ENCODE data around the gene MRPL43.

The MRPL43 gene

GRCh38 chr10:101001659-101002035 lies 14.3 kb upstream of the MRPL43 start:
- no peak for DNase-seq

GRCh38 chr10:101000915-101001658 lies 13.8 kb upstream of the MRPL43 start:
- peak; percentile 36 for DNase-seq

- peak; percentile 45 for DNase-seq
Observed at GRCh38 chr10:101000127-101000914, 13.0 kb upstream of the MRPL43 start.

- no peak for DNase-seq
Observed at GRCh38 chr10:100999742-101000126, 12.4 kb upstream of the MRPL43 start, which contains the start of gene LZTS2. Gene LZTS2, plus strand, starts transcription at chr10:100999808. Its CDS starts 2,731 bp downstream, at chr10:101002539.

- DNase-seq: peak; percentile 68
Observed at GRCh38 chr10:100998991-100999741, 11.9 kb upstream of the MRPL43 start.

- peak; percentile 86 for DNase-seq
Observed at GRCh38 chr10:100998183-100998990, 11.1 kb upstream of the MRPL43 start.

- peak; percentile 77 for DNase-seq
Observed at GRCh38 chr10:100997360-100998182, 10.3 kb upstream of the MRPL43 start.

- peak; percentile 24 for DNase-seq
Observed at GRCh38 chr10:100996678-100997359, 9.5 kb upstream of the MRPL43 start.

- no peak for DNase-seq
Observed at GRCh38 chr10:100995181-100995580, 7.9 kb upstream of the MRPL43 start.

GRCh38 chr10:100993986-100994708 lies 6.8 kb upstream of the MRPL43 start:
- DNase-seq: peak; percentile 30

GRCh38 chr10:100989088-100989487 lies 1.8 kb upstream of the MRPL43 start:
- DNase-seq: no peak

GRCh38 chr10:100988166-100988565 lies 869 bp upstream of the MRPL43 start:
- no peak for DNase-seq

GRCh38 chr10:100987685-100988049 lies 370 bp upstream of the MRPL43 start:
- DNase-seq: no peak

GRCh38 chr10:100986623-100986951 lies 710 bp downstream of the MRPL43 start:
- DNase-seq: no peak

- DNase-seq: no peak
Observed at GRCh38 chr10:100985336-100985735, 2.0 kb downstream of the MRPL43 start.

- DNase-seq: no peak
Observed at GRCh38 chr10:100984672-100985177, 2.6 kb downstream of the MRPL43 start.

GRCh38 chr10:100983868-100984671 lies 3.2 kb downstream of the MRPL43 start:
- DNase-seq: no peak

GRCh38 chr10:100982916-100983830 lies 4.1 kb downstream of the MRPL43 start:
- DNase-seq: no peak
